GM21619 (cell line): ENCODE measurements around the gene PHF3.

Source experiments
- ATAC-seq: cut with Tn5 transposase; IDR thresholded peaks from one replicate; pipeline ENCODE4 v1.9.1; 2021; ENCODE audit not compliant: unreplicated experiment

Gene PHF3

GRCh38 chr6:63644668-63645326 is 9.2 kb downstream of the PHF3 start:
- ATAC-seq, result no peak

- no peak for ATAC-seq
Measured at GRCh38 chr6:63649269-63649668, 13.7 kb downstream of the PHF3 start.

- ATAC-seq, result no peak
Measured at GRCh38 chr6:63649847-63650265, 14.3 kb downstream of the PHF3 start.

- no peak for ATAC-seq
Measured at GRCh38 chr6:63652980-63653379, 17.4 kb downstream of the PHF3 start.

- no peak for ATAC-seq
Measured at GRCh38 chr6:63660757-63661156, 25.2 kb downstream of the PHF3 start.

GRCh38 chr6:63661769-63662168 is 26.2 kb downstream of the PHF3 start:
- ATAC-seq, result no peak

- ATAC-seq, result no peak
Measured at GRCh38 chr6:63663147-63663955, 27.7 kb downstream of the PHF3 start.

GRCh38 chr6:63663956-63664281 is 28.3 kb downstream of the PHF3 start:
- no peak for ATAC-seq

GRCh38 chr6:63671098-63671754 is 35.6 kb downstream of the PHF3 start:
- ATAC-seq, result no peak

- no peak for ATAC-seq
Measured at GRCh38 chr6:63672582-63673129, 37.1 kb downstream of the PHF3 start.

- no peak for ATAC-seq
Measured at GRCh38 chr6:63673692-63674091, 38.1 kb downstream of the PHF3 start.

GRCh38 chr6:63674635-63675034 is 39.0 kb downstream of the PHF3 start:
- ATAC-seq, result no peak

- no peak for ATAC-seq
Measured at GRCh38 chr6:63675138-63675537, 39.5 kb downstream of the PHF3 start.

GRCh38 chr6:63676412-63677114 is 41.0 kb downstream of the PHF3 start:
- ATAC-seq, result no peak

GRCh38 chr6:63677282-63677681 is 41.7 kb downstream of the PHF3 start:
- no peak for ATAC-seq

- ATAC-seq, result no peak
Measured at GRCh38 chr6:63683071-63683603, 47.5 kb downstream of the PHF3 start.

GRCh38 chr6:63685446-63686379 is 50.1 kb downstream of the PHF3 start:
- ATAC-seq, result peak; percentile 87

GRCh38 chr6:63689421-63689820 is 53.8 kb downstream of the PHF3 start:
- ATAC-seq, result no peak

GRCh38 chr6:63690221-63690620 is 54.6 kb downstream of the PHF3 start:
- no peak for ATAC-seq

- no peak for ATAC-seq
Measured at GRCh38 chr6:63705707-63706106, 70.1 kb downstream of the PHF3 start.
